K562 (cell line): ENCODE data around the gene TTC39C. TPM values are rescaled to one million over a fixed set of nuclear protein-coding genes. Genes with fewer than 3 reads are reported as not detected.

ENCODE experiments used
- ATAC-seq: fragments of 200-7000 bp; cut with Tn5 transposase; 3 replicates; pipeline ENCODE4 v1.9.1; 2020; ENCODE audit warnings: moderate library complexity
- BruUV-seq: library from RNA; stranded (reverse); fragments of 400-500 nt; replicated peaks from 2 replicates; lab custom pipeline; 2021; lab: Mats Ljungman, UMichigan
- CTCF ChIA-PET: fragments of 300-600 bp; formaldehyde crosslinking; extraction: SDS; loops from one replicate; lab custom pipeline; 2021; ENCODE audit warnings: low intra/inter-chr PET ratio; lab: Yijun Ruan, JAX
- POLR2A ChIA-PET: fragments of 300-600, 350-650 bp; sonication (Branson Sonifier 250); formaldehyde crosslinking; extraction: SDS; loops from one replicate; lab custom pipeline; 2021; ENCODE audit warnings: antibody characterized with exemption, inconsistent platforms; lab: Yijun Ruan, JAX
- DNase-seq, 4 experiments: peaks; one replicate each; pipeline versions ENCODE4 v3.0.0 to v3.0.0-alpha.2; 2011 to 2018; ENCODE audit warnings: low spot score in 3 of 4, mixed read lengths in 3 of 4; ENCODE audit errors: extremely low read depth in 1 of 4
- FAIRE-seq: peaks from 2 replicates; lab custom pipeline; 2011; peaks lifted over from hg19 to GRCh38; lab: Jason Lieb, UNC
- H2AFZ ChIP-seq: 2 replicates; pipeline ENCODE4 v1.6.0; 2011; ENCODE audit warnings: low read depth, low read length, control low read depth, inconsistent platforms
- H3K27ac ChIP-seq: fragments of 200-600 bp; 3 replicates; pipeline ENCODE4 v1.8.0; 2011; ENCODE audit warnings: low read depth, mild to moderate bottlenecking, control low read depth, inconsistent platforms, low read length, moderate library complexity, mixed read lengths; ENCODE audit errors: extremely low read depth
- H3K27me3 ChIP-seq, 2 experiments: fragments of 300-600 bp in 1 of 2; 2 replicates in 1 of 2; 3 replicates in 1 of 2; pipeline versions ENCODE4 v1.6.0 to v1.8.0; 2011; ENCODE audit warnings: inconsistent platforms in 2 of 2, low read length in 2 of 2, mild to moderate bottlenecking in 1 of 2, mixed read lengths in 1 of 2, moderate library complexity in 1 of 2; ENCODE audit not compliant: control insufficient read depth in 2 of 2, insufficient read depth in 2 of 2
- H3K36me3 ChIP-seq: fragments of 300-600 bp; 3 replicates; pipeline ENCODE4 v1.8.0; 2011; ENCODE audit warnings: mild to moderate bottlenecking, low read length, inconsistent platforms; ENCODE audit not compliant: control insufficient read depth, insufficient read depth
- H3K4me1 ChIP-seq, 2 experiments: fragments of 200-600 bp in 1 of 2; replicated peaks in 1 of 2; 2 replicates in 1 of 2; 3 replicates in 1 of 2; pipeline versions ENCODE4 v1.5.1 to v1.8.0; 2011; ENCODE audit warnings: inconsistent platforms in 2 of 2, low read length in 2 of 2, mild to moderate bottlenecking in 1 of 2, mixed read lengths in 1 of 2, moderate library complexity in 1 of 2; ENCODE audit not compliant: control insufficient read depth in 2 of 2, insufficient read depth in 2 of 2
- H3K4me2 ChIP-seq: 2 replicates; pipeline ENCODE4 v1.6.1; 2011; ENCODE audit warnings: low read length, control low read depth, inconsistent platforms, mixed read lengths; ENCODE audit not compliant: insufficient read depth
- H3K4me3 ChIP-seq: fragments of 200-600 bp; sonication (generic), shearing (Covaris generic); 2 replicates; pipeline ENCODE4 v1.5.1; 2016; ENCODE audit warnings: control low read depth, inconsistent platforms
- H3K79me2 ChIP-seq: fragments of 200-600 bp; 3 replicates; pipeline ENCODE4 v1.8.0; 2011; ENCODE audit warnings: low read length, inconsistent platforms; ENCODE audit not compliant: control insufficient read depth, insufficient read depth
- H3K9ac ChIP-seq, 2 experiments: 2 replicates each; pipeline versions ENCODE4 v1.6.0 to v1.6.1; 2011; ENCODE audit warnings: low read depth in 2 of 2, low read length in 2 of 2, control low read depth in 1 of 2, inconsistent platforms in 1 of 2, mild to moderate bottlenecking in 1 of 2, mixed read lengths in 1 of 2; ENCODE audit not compliant: insufficient read depth in 1 of 2
- H3K9me1 ChIP-seq: one replicate; pipeline ENCODE4 v1.6.0; 2011; ENCODE audit warnings: inconsistent platforms, mild to moderate bottlenecking, low read length, moderate library complexity; ENCODE audit not compliant: control insufficient read depth, insufficient read depth
- H3K9me3 ChIP-seq: replicated peaks from 2 replicates; pipeline ENCODE4 v1.5.1; 2011; ENCODE audit warnings: low read depth, low read length, inconsistent platforms; ENCODE audit not compliant: control insufficient read depth, insufficient read depth
- H4K20me1 ChIP-seq: replicated peaks from 2 replicates; pipeline ENCODE4 v1.6.1; 2011; ENCODE audit warnings: low read length, inconsistent platforms, mixed read lengths; ENCODE audit not compliant: control insufficient read depth, insufficient read depth
- BCLAF1 ChIP-seq, 2 experiments: fragments of 450-650 bp in 1 of 2; IDR thresholded peaks; 2 replicates each; pipeline ENCODE4 v1.6.1; 2011 to 2017; ENCODE audit warnings: low read depth in 2 of 2, antibody characterized with exemption in 1 of 2, borderline replicate concordance in 1 of 2, low read length in 1 of 2, mild to moderate bottlenecking in 1 of 2, mixed read lengths in 1 of 2; ENCODE audit not compliant: control insufficient read depth in 1 of 2
- ELF1 ChIP-seq: fragments of 200-800 bp; sonication (Bioruptor generic); IDR thresholded peaks from 2 replicates; pipeline ENCODE4 v1.6.1; 2016; ENCODE audit warnings: missing genetic modification characterization, missing compliant biosample characterization
- GABPA ChIP-seq: fragments of 200-800 bp; sonication (Bioruptor generic); conservative IDR thresholded peaks from 2 replicates; pipeline ENCODE4 v1.6.1; 2016; ENCODE audit warnings: low read depth, missing genetic modification characterization, missing compliant biosample characterization
- RERE ChIP-seq: sonication (generic); formaldehyde crosslinking; IDR thresholded peaks from 2 replicates; pipeline ENCODE4 v1.8.0; 2023; ENCODE audit warnings: missing genetic modification reagents, mild to moderate bottlenecking, borderline replicate concordance
- SAFB ChIP-seq: fragments of 200-400 bp; formaldehyde crosslinking; IDR thresholded peaks from 2 replicates; pipeline ENCODE4 v1.6.1; 2017; ENCODE audit warnings: low read depth, low read length, borderline replicate concordance
- SLC30A9 ChIP-seq: fragments of 250-450 bp; sonication (Bioruptor Pico); IDR thresholded peaks from 2 replicates; pipeline ENCODE4 v1.8.0; 2022; ENCODE audit warnings: mild to moderate bottlenecking, moderate library complexity
- WHSC1 ChIP-seq: IDR thresholded peaks from one replicate; pipeline ENCODE4 v1.6.1; 2012; ENCODE audit warnings: low read length, control low read depth, inconsistent platforms
- XRCC5 ChIP-seq: fragments of 200-400 bp; formaldehyde crosslinking; IDR thresholded peaks from 2 replicates; pipeline ENCODE4 v1.6.1; 2017; ENCODE audit warnings: low read depth, mild to moderate bottlenecking, low read length
- ZBTB34 ChIP-seq: fragments of 250-450 bp; sonication (Bioruptor Pico); IDR thresholded peaks from 2 replicates; pipeline ENCODE4 v1.8.0; 2021; ENCODE audit warnings: mild to moderate bottlenecking, moderate library complexity
- ZBTB43 ChIP-seq: sonication (generic); formaldehyde crosslinking; IDR thresholded peaks from 2 replicates; pipeline ENCODE4 v1.8.0; 2023; ENCODE audit warnings: mild to moderate bottlenecking, missing genetic modification reagents
- ZNF174 ChIP-seq: fragments of 250-450 bp; sonication (Bioruptor Pico); IDR thresholded peaks from 2 replicates; pipeline ENCODE4 v1.4.0; 2020; ENCODE audit warnings: mild to moderate bottlenecking
- in situ Hi-C: fragments of 300-500 bp; cut with MboI; formaldehyde crosslinking; loops from 4 replicates; pipeline ENCODE4 v1.15.0; 2018; ENCODE audit warnings: inconsistent platforms, mixed read lengths
- intact Hi-C: fragments of 100-400 bp; cut with micrococcal nuclease; formaldehyde crosslinking; loops from 2 replicates; pipeline ENCODE4 v1.14.2; 2022
- polyA plus RNA-seq, 8 experiments: library from polyadenylated mRNA; depleted of rRNA in 4 of 8; stranded (reverse) in 5 of 8; unstranded in 3 of 8; fragments of >200 nt; fragmentation: Nextera tagmentation in 2 of 8; fragmentation: Illumina TruSeq in 1 of 8; extraction: Ambion mirVana in 2 of 8; extraction: Trizol in 1 of 8; gene quantifications; 2 replicates each; pipeline versions ENCODE4 v1.2.1 to v1.2.3, GENCODE V29; 2011 to 2014; ENCODE audit warnings: inconsistent platforms in 1 of 8, missing spikeins in 1 of 8
- total RNA-seq, 7 experiments: library from RNA; depleted of rRNA in 6 of 7; stranded (reverse); fragments of >200 nt in 6 of 7; fragmentation: Illumina TruSeq in 2 of 7; extraction: Trizol in 2 of 7; gene quantifications; 2 replicates each; pipeline versions ENCODE4 v1.2.1 to v1.2.3, GENCODE V29; 2011 to 2021; ENCODE audit warnings: low replicate concordance in 1 of 7

The TTC39C gene
- total and polyA plus RNA-seq, 9 of the 15 experiments (the other 6 are each of a cell fraction or from before 2014, with no cell fraction given) = 0.01 to 0.58 (median 0.18) TPM; not detected in 5

- H3K4me1 ChIP-seq = peaks cover 0 to 6% of the 10 kb centered on the region in 2 experiments; a peak in 2 of 5 replicates
- no peak for ATAC-seq
- ChIA-PET CTCF (no interaction called here), POLR2A (no interaction called here)
- no TSS peak for BruUV-seq
- no peak overlapping the region for H2AFZ ChIP-seq
- FAIRE-seq = no peak
- H3K79me2 ChIP-seq = no peaks in the 10 kb centered on the region
- H3K9me1 ChIP-seq = no peaks in the 10 kb centered on the region
- no peak overlapping the region for H3K4me2 ChIP-seq
- no peak overlapping the region for H3K27ac ChIP-seq
- intact Hi-C loops = no loop called here
- no peaks in the 10 kb centered on the region for H3K36me3 ChIP-seq
- H3K4me3 ChIP-seq = no peak overlapping the region
- H4K20me1 ChIP-seq = no peaks in the 10 kb centered on the region
- no peak for DNase-seq
- H3K9me3 ChIP-seq = no peaks in the 10 kb centered on the region
- H3K9ac ChIP-seq = no peak overlapping the region
- H3K27me3 ChIP-seq = peaks cover 8 to 16% of the 10 kb centered on the region in 2 experiments
- in situ Hi-C loops = no loop called here
- TF ChIP-seq ZNF174 (no peak), BCLAF1 (IDR thresholded peaks at IDR 0.05; ENCODE audit: borderline replicate concordance in 1 of 2, control insufficient read depth in 1 of 2, low read depth in 2 of 2, low read length in 1 of 2) (no peak), ELF1 (no peak), SAFB (no peak), WHSC1 (no peak), RERE (CRISPR knock-in tag) (no peak), ZBTB34 (CRISPR knock-in tag) (no peak), GABPA (tag) (no peak), ZBTB43 (CRISPR knock-in tag) (no peak), SLC30A9 (no peak), XRCC5 (no peak)
Measured at GRCh38 chr18:24142376-24142775, 127.8 kb downstream of the TTC39C start.
